ENCODE data around the gene CFAP61.
A peak's percentile ranks its signal among the peaks of the same experiment; 100 is the strongest.

Gene CFAP61

DNA sequence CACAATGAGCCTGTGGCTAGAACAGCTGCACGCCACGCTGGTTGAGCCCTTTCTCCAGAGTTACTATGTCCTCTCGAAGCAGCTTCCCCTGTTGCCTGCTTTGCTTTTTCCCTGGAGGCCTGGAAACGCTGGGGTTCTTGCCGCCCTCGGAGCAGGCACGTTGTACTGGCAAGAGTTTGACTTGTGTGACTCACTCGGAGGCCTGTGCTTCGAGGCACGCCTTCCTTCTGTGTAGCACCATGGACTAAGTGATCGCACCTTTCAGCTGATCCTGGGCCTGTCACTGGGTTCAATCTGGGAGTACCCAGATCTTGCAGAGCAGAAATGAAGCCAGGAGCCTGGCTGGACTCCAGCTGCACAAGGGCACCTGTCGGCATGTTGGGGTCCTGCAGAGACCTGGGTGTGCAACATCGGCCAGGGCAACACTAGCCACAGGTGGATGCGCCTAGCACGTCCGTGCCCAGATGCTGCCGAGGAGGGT, 320.8 kb downstream of the CFAP61 start:
- POLR2A ChIA-PET = no interaction called here
- Histone ChIP-seq H3K9me3 (ENCODE audit: control insufficient read depth, insufficient read depth, low read depth, low read length) (no peaks in the 10 kb centered on the region), H3K4me1 (ENCODE audit: control insufficient read depth, insufficient read depth, low read length) (no peaks in the 10 kb centered on the region; the same call in 1 of the 2 replicates), H3K27ac (ENCODE audit: extremely low read depth, low read depth, low read length) (no peak overlapping the region), H3K4me3 (ENCODE audit: low read depth, low read length) (no peak overlapping the region), H3K36me3 (ENCODE audit: control insufficient read depth in 2 of 2, insufficient read depth in 1 of 2, low read length in 2 of 2) (no peaks in the 10 kb centered on the region)
- CTCF ChIA-PET = no interaction called here
- TF ChIP-seq, protein P1, sequence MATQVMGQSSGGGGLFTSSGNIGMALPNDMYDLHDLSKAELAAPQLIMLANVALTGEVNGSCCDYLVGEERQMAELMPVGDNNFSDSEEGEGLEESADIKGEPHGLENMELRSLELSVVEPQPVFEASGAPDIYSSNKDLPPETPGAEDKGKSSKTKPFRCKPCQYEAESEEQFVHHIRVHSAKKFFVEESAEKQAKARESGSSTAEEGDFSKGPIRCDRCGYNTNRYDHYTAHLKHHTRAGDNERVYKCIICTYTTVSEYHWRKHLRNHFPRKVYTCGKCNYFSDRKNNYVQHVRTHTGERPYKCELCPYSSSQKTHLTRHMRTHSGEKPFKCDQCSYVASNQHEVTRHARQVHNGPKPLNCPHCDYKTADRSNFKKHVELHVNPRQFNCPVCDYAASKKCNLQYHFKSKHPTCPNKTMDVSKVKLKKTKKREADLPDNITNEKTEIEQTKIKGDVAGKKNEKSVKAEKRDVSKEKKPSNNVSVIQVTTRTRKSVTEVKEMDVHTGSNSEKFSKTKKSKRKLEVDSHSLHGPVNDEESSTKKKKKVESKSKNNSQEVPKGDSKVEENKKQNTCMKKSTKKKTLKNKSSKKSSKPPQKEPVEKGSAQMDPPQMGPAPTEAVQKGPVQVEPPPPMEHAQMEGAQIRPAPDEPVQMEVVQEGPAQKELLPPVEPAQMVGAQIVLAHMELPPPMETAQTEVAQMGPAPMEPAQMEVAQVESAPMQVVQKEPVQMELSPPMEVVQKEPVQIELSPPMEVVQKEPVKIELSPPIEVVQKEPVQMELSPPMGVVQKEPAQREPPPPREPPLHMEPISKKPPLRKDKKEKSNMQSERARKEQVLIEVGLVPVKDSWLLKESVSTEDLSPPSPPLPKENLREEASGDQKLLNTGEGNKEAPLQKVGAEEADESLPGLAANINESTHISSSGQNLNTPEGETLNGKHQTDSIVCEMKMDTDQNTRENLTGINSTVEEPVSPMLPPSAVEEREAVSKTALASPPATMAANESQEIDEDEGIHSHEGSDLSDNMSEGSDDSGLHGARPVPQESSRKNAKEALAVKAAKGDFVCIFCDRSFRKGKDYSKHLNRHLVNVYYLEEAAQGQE (tag by site-specific recombination; IDR thresholded peaks at IDR 0.05) = no peak
- 0 out of 2 replicates have a peak, but pooled peaks have one; percentile 41 for TF ChIP-seq SCRT1 (tag by site-specific recombination; IDR thresholded peaks at IDR 0.05; ENCODE audit: borderline replicate concordance)
- TF ChIP-seq SCRT2 (tag by site-specific recombination; IDR thresholded peaks at IDR 0.05) = 0 out of 2 replicates have a peak, but pooled peaks have one; percentile 59
- TF ChIP-seq, protein P2, sequence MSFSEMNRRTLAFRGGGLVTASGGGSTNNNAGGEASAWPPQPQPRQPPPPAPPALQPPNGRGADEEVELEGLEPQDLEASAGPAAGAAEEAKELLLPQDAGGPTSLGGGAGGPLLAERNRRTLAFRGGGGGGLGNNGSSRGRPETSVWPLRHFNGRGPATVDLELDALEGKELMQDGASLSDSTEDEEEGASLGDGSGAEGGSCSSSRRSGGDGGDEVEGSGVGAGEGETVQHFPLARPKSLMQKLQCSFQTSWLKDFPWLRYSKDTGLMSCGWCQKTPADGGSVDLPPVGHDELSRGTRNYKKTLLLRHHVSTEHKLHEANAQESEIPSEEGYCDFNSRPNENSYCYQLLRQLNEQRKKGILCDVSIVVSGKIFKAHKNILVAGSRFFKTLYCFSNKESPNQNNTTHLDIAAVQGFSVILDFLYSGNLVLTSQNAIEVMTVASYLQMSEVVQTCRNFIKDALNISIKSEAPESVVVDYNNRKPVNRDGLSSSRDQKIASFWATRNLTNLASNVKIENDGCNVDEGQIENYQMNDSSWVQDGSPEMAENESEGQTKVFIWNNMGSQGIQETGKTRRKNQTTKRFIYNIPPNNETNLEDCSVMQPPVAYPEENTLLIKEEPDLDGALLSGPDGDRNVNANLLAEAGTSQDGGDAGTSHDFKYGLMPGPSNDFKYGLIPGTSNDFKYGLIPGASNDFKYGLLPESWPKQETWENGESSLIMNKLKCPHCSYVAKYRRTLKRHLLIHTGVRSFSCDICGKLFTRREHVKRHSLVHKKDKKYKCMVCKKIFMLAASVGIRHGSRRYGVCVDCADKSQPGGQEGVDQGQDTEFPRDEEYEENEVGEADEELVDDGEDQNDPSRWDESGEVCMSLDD (tag by site-specific recombination; IDR thresholded peaks at IDR 0.05) = no peak
- TF ChIP-seq ZNF707 (tag by site-specific recombination; IDR thresholded peaks at IDR 0.05) = no peak

DNA sequence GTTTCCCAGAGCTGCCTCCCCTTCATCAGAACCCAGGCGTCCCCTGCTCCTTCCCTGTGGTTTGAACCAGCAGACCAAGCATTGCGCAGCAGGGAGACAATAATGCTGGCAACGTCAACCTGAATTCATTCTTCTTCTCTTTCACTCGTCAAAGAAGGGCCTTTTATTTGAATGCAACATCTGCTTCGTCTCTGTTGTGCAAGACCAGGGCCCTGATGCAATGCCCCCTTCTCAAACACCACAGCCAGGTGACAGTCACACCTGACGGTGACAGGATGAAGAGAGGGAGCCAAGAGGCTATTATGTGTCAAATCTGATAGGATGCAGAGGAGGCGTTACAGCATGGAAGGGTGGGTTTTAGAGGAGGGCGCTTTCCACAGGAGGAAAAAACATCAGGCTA, 323.5 kb downstream of the CFAP61 start:
- POLR2A ChIA-PET = no interaction called here
- H3K9me3 ChIP-seq (ENCODE audit: control insufficient read depth, insufficient read depth, low read depth, low read length) = no peaks in the 10 kb centered on the region
- H3K4me3 ChIP-seq (ENCODE audit: low read depth, low read length) = no peak overlapping the region
- CTCF ChIA-PET = interaction anchor here (0.8 kb wide), 1 partner anchor 16 kb away, joined by 4 read pairs; no protein-coding TSS in a partner anchor
- no peaks in the 10 kb centered on the region; the same call in 1 of the 2 replicates for H3K4me1 ChIP-seq (ENCODE audit: control insufficient read depth, insufficient read depth, low read length)
- TF ChIP-seq ZBTB20 (tag by site-specific recombination; IDR thresholded peaks at IDR 0.05) (no peak), ZNF624 (tag by site-specific recombination; IDR thresholded peaks at IDR 0.05) (no peak), ZNF514 (tag by site-specific recombination; IDR thresholded peaks at IDR 0.05) (no peak), ZNF391 (tag by site-specific recombination; IDR thresholded peaks at IDR 0.05; ENCODE audit: borderline replicate concordance, low read depth) (no peak), ZNF202 (tag by site-specific recombination; IDR thresholded peaks at IDR 0.05; ENCODE audit: borderline replicate concordance) (no peak), ZNF138 (tag by site-specific recombination; IDR thresholded peaks at IDR 0.05; ENCODE audit: borderline replicate concordance) (no peak), ZNF341 (tag by site-specific recombination; IDR thresholded peaks at IDR 0.05; ENCODE audit: low read depth) (no peak), ZNF416 (tag by site-specific recombination; IDR thresholded peaks at IDR 0.05) (no peak), HOXA7 (CRISPR knock-in tag; IDR thresholded peaks at IDR 0.05; ENCODE audit: borderline replicate concordance) (no peak)
- TF ChIP-seq, protein P3, sequence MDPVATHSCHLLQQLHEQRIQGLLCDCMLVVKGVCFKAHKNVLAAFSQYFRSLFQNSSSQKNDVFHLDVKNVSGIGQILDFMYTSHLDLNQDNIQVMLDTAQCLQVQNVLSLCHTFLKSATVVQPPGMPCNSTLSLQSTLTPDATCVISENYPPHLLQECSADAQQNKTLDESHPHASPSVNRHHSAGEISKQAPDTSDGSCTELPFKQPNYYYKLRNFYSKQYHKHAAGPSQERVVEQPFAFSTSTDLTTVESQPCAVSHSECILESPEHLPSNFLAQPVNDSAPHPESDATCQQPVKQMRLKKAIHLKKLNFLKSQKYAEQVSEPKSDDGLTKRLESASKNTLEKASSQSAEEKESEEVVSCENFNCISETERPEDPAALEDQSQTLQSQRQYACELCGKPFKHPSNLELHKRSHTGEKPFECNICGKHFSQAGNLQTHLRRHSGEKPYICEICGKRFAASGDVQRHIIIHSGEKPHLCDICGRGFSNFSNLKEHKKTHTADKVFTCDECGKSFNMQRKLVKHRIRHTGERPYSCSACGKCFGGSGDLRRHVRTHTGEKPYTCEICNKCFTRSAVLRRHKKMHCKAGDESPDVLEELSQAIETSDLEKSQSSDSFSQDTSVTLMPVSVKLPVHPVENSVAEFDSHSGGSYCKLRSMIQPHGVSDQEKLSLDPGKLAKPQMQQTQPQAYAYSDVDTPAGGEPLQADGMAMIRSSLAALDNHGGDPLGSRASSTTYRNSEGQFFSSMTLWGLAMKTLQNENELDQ (tag by site-specific recombination; IDR thresholded peaks at IDR 0.05; ENCODE audit: low read depth) = no peak
- TF ChIP-seq, protein P4, sequence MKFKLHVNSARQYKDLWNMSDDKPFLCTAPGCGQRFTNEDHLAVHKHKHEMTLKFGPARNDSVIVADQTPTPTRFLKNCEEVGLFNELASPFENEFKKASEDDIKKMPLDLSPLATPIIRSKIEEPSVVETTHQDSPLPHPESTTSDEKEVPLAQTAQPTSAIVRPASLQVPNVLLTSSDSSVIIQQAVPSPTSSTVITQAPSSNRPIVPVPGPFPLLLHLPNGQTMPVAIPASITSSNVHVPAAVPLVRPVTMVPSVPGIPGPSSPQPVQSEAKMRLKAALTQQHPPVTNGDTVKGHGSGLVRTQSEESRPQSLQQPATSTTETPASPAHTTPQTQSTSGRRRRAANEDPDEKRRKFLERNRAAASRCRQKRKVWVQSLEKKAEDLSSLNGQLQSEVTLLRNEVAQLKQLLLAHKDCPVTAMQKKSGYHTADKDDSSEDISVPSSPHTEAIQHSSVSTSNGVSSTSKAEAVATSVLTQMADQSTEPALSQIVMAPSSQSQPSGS (tag by site-specific recombination; IDR thresholded peaks at IDR 0.05; ENCODE audit: low read depth) = no peak
- no peaks in the 10 kb centered on the region for H3K36me3 ChIP-seq (ENCODE audit: control insufficient read depth in 2 of 2, insufficient read depth in 1 of 2, low read length in 2 of 2)
- no peak overlapping the region for H3K27ac ChIP-seq (ENCODE audit: extremely low read depth, low read depth, low read length)
